DOHH2 (cell line): ENCODE results near the gene HDX.

Experiments used
- H3F3A ChIP-seq: fragments of 200-600 bp; sonication (generic), shearing (Covaris generic); 2 replicates; pipeline ENCODE4 v1.6.0; 2016; ENCODE audit warnings: antibody characterized with exemption, mild to moderate bottlenecking; ENCODE audit not compliant: control insufficient read depth, insufficient read depth
- H3K27ac ChIP-seq: fragments of 200-600 bp; sonication (generic); 2 replicates; pipeline ENCODE4 v1.5.1; 2014; ENCODE audit warnings: low read depth, mild to moderate bottlenecking, low read length, moderate library complexity
- H3K27me3 ChIP-seq: fragments of 200-600 bp; sonication (generic); 2 replicates; pipeline ENCODE4 v1.6.1; 2014; ENCODE audit warnings: mild to moderate bottlenecking, low read length, mixed read lengths; ENCODE audit not compliant: control insufficient read depth
- H3K36me3 ChIP-seq: fragments of 200-600 bp; sonication (generic); 2 replicates; pipeline ENCODE4 v1.6.1; 2014; ENCODE audit warnings: mild to moderate bottlenecking, low read length, moderate library complexity, mixed read lengths; ENCODE audit not compliant: control insufficient read depth
- H3K4me1 ChIP-seq: fragments of 200-600 bp; sonication (generic); 2 replicates; pipeline ENCODE4 v1.6.1; 2014; ENCODE audit warnings: mild to moderate bottlenecking, low read length, mixed read lengths; ENCODE audit not compliant: control insufficient read depth
- H3K4me2 ChIP-seq: fragments of 200-600 bp; sonication (generic); 2 replicates; pipeline ENCODE4 v1.6.0; 2014; ENCODE audit warnings: mild to moderate bottlenecking, low read length, moderate library complexity
- H3K4me3 ChIP-seq: fragments of 200-600 bp; sonication (generic); 2 replicates; pipeline ENCODE4 v1.5.1; 2014; ENCODE audit warnings: mild to moderate bottlenecking, low read length, mixed read lengths
- H3K79me2 ChIP-seq: fragments of 200-600 bp; sonication (generic); 2 replicates; pipeline ENCODE4 v1.6.1; 2014; ENCODE audit warnings: mild to moderate bottlenecking, low read length, mixed read lengths; ENCODE audit not compliant: control insufficient read depth
- H3K9me2 ChIP-seq: fragments of 200-600 bp; sonication (generic); replicated peaks from 2 replicates; pipeline ENCODE4 v1.6.1; 2014; ENCODE audit warnings: mild to moderate bottlenecking, low read length, mixed read lengths; ENCODE audit not compliant: control insufficient read depth
- H3K9me3 ChIP-seq: fragments of 200-600 bp; sonication (generic); 2 replicates; pipeline ENCODE4 v1.6.1; 2014; ENCODE audit warnings: antibody characterized with exemption, low read length, mixed read lengths; ENCODE audit not compliant: control insufficient read depth, insufficient read depth
- H4K20me1 ChIP-seq: fragments of 200-600 bp; sonication (generic); 2 replicates; pipeline ENCODE4 v1.6.0; 2014; ENCODE audit warnings: low read depth, mild to moderate bottlenecking, antibody characterized with exemption, low read length, moderate library complexity; ENCODE audit not compliant: control insufficient read depth, insufficient read depth
- CTCF ChIP-seq: fragments of 200-600 bp; sonication (generic); IDR thresholded peaks from one replicate; pipeline ENCODE4 v1.5.1; 2014; ENCODE audit warnings: antibody characterized with exemption, mild to moderate bottlenecking, low read depth, low read length; ENCODE audit not compliant: poor library complexity, severe bottlenecking
- EZH2phosphoT487 ChIP-seq: fragments of 200-600 bp; sonication (generic); IDR thresholded peaks from 2 replicates; pipeline ENCODE4 v1.6.1; 2017; ENCODE audit warnings: borderline replicate concordance, mild to moderate bottlenecking, antibody characterized with exemption, low read length, moderate library complexity, mixed read lengths

HDX gene

GRCh38 chrX:84339507-84340364 is 162.5 kb downstream of the HDX start:
- Histone ChIP-seq H3K4me1 (no peaks in the 10 kb centered on the region), H3K4me3 (no peak overlapping the region), H3K9me3 (no peaks in the 10 kb centered on the region), H3K4me2 (no peak overlapping the region), H3K36me3 (no peaks in the 10 kb centered on the region), H4K20me1 (no peaks in the 10 kb centered on the region), H3K79me2 (no peaks in the 10 kb centered on the region), H3K27ac (no peak overlapping the region), H3F3A (no peaks in the 10 kb centered on the region), H3K9me2 (no peaks in the 10 kb centered on the region), H3K27me3 (no peaks in the 10 kb centered on the region)
- TF ChIP-seq CTCF (peak; percentile 59), EZH2phosphoT487 (no peak)

- Histone ChIP-seq H3K4me3 (no peak overlapping the region), H3F3A (no peaks in the 10 kb centered on the region), H3K27ac (no peak overlapping the region), H3K4me1 (no peaks in the 10 kb centered on the region), H3K27me3 (no peaks in the 10 kb centered on the region), H3K9me3 (no peaks in the 10 kb centered on the region), H3K4me2 (no peak overlapping the region), H3K9me2 (no peaks in the 10 kb centered on the region), H3K79me2 (no peaks in the 10 kb centered on the region), H4K20me1 (no peaks in the 10 kb centered on the region), H3K36me3 (no peaks in the 10 kb centered on the region)
- TF ChIP-seq CTCF = no peak
- TF ChIP-seq EZH2phosphoT487 = no peak
Measured at GRCh38 chrX:84336646-84337045, 165.6 kb downstream of the HDX start.

- H4K20me1 ChIP-seq = no peaks in the 10 kb centered on the region
- no peak overlapping the region for H3K4me3 ChIP-seq
- no peaks in the 10 kb centered on the region for H3K27me3 ChIP-seq
- H3K4me1 ChIP-seq = no peaks in the 10 kb centered on the region
- H3K9me3 ChIP-seq = no peaks in the 10 kb centered on the region
- H3K79me2 ChIP-seq = no peaks in the 10 kb centered on the region
- H3K4me2 ChIP-seq = no peak overlapping the region
- TF ChIP-seq CTCF = no peak
- TF ChIP-seq EZH2phosphoT487 = no peak
- no peak overlapping the region for H3K27ac ChIP-seq
- no peaks in the 10 kb centered on the region for H3K9me2 ChIP-seq
- H3F3A ChIP-seq = no peaks in the 10 kb centered on the region
- no peaks in the 10 kb centered on the region for H3K36me3 ChIP-seq
Measured at GRCh38 chrX:84335121-84335520, 167.1 kb downstream of the HDX start.
